ENCODE results near the gene DCAF15.

The DCAF15 gene

DNA sequence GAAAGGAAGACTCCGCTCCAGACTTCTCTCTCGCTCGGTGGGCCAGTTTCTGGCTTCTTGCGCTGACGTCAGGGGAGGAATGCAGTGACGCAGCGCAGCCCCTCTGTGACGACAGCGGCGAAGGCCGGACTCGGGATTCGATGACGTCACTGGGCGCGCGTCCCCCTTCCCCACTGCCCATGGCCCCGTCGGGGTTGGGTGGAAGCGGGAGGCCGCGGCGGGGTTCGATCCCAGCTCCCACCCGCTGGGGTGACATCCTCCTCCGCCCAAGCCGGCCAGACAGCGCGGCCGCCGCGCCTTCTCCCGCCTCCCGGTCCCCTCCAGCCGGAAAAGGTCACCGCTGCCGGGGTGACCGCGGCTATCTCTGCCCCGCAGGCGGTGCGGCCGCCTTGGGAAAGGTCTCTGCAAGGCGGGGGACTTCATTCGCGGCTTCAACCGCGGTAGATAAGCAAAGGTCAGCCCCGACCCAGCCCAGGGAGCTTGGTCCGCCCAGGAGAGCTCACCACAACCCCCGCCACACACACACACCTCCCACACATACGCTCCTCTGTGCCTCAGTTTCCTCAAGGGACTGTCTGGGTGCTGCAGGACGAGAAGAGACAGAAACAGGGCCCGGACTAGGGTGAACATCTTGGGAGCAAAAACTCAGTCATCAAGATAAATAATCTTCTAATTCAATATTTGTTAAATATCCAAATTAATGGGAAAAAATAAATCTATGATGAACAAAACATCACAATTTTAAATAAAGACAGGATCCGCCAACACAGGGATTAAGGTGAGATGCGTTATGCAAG lies 54.7 kb downstream of the DCAF15 start:
- H3K4me1 Mint-ChIP-seq, result peaks cover 34% of the 10 kb centered on the region
- TF ChIP-seq, protein P1, sequence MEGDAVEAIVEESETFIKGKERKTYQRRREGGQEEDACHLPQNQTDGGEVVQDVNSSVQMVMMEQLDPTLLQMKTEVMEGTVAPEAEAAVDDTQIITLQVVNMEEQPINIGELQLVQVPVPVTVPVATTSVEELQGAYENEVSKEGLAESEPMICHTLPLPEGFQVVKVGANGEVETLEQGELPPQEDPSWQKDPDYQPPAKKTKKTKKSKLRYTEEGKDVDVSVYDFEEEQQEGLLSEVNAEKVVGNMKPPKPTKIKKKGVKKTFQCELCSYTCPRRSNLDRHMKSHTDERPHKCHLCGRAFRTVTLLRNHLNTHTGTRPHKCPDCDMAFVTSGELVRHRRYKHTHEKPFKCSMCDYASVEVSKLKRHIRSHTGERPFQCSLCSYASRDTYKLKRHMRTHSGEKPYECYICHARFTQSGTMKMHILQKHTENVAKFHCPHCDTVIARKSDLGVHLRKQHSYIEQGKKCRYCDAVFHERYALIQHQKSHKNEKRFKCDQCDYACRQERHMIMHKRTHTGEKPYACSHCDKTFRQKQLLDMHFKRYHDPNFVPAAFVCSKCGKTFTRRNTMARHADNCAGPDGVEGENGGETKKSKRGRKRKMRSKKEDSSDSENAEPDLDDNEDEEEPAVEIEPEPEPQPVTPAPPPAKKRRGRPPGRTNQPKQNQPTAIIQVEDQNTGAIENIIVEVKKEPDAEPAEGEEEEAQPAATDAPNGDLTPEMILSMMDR (IDR thresholded peaks at IDR 0.05), result no peak
- H3K36me3 Mint-ChIP-seq (ENCODE audit: low read depth), result no peaks in the 10 kb centered on the region
- peak overlapping the region; percentile 94 for H3K4me3 Mint-ChIP-seq
- peak; percentile 90 for DNase-seq
- no peaks in the 10 kb centered on the region for H3K9me3 Mint-ChIP-seq
- peak overlapping the region; percentile 100 for H3K27ac Mint-ChIP-seq
- H3K27me3 Mint-ChIP-seq (ENCODE audit: low read depth, poor library complexity), result no peaks in the 10 kb centered on the region

Measured in nephron progenitor cell (in vitro differentiated cells).